Fibroblast of lung (primary cell): ENCODE data around the gene CLDN3. TPM values are rescaled to one million over a fixed set of nuclear protein-coding genes. Genes with fewer than 3 reads are reported as not detected.
A peak's percentile ranks its signal among the peaks of the same experiment; 100 is the strongest.

ENCODE experiments used
- DNase-seq, 2 donors: peaks; one replicate each; pipeline versions ENCODE4 v3.0.0 to v3.0.0-alpha.2; 2010; ENCODE audit warnings: low read depth in 2 of 2
- H2AFZ ChIP-seq: 2 replicates; pipeline ENCODE4 v1.5.1; 2012; ENCODE audit warnings: low read length, control low read depth, inconsistent platforms
- H3K27ac ChIP-seq: 2 replicates; pipeline ENCODE4 v1.5.1; 2011; ENCODE audit warnings: low read length, control low read depth; ENCODE audit not compliant: insufficient read depth
- H3K27me3 ChIP-seq: 2 replicates; pipeline ENCODE4 v1.5.1; 2011; ENCODE audit warnings: mild to moderate bottlenecking, low read length; ENCODE audit not compliant: control insufficient read depth, insufficient read depth
- H3K36me3 ChIP-seq: 2 replicates; pipeline ENCODE4 v1.5.1; 2011; ENCODE audit warnings: low read length; ENCODE audit not compliant: control insufficient read depth, insufficient read depth
- H3K4me1 ChIP-seq: 2 replicates; pipeline ENCODE4 v1.5.1; 2011; ENCODE audit warnings: low read length; ENCODE audit not compliant: control insufficient read depth, insufficient read depth; ENCODE audit errors: extremely low read depth
- H3K4me2 ChIP-seq: 2 replicates; pipeline ENCODE4 v1.5.1; 2011; ENCODE audit warnings: low read length, control low read depth; ENCODE audit not compliant: insufficient read depth; ENCODE audit errors: extremely low read depth
- H3K4me3 ChIP-seq, 4 experiments: fragments of 200-600 bp in 1 of 4; sonication (generic) in 1 of 4; replicated peaks in 1 of 4; 2 replicates each; pipeline ENCODE4 v1.5.1; 2011 to 2016; ENCODE audit warnings: low read length in 4 of 4, low read depth in 3 of 4, mild to moderate bottlenecking in 3 of 4, control low read depth in 2 of 4, inconsistent platforms in 1 of 4, mixed read lengths in 1 of 4; ENCODE audit not compliant: insufficient read depth in 1 of 4; ENCODE audit errors: control extremely low read depth in 1 of 4
- H3K79me2 ChIP-seq: 2 replicates; pipeline ENCODE4 v1.5.1; 2012; ENCODE audit warnings: mild to moderate bottlenecking, low read length, inconsistent platforms; ENCODE audit not compliant: control insufficient read depth, insufficient read depth
- H3K9ac ChIP-seq: 2 replicates; pipeline ENCODE4 v1.5.1; 2011; ENCODE audit warnings: mild to moderate bottlenecking, low read length, control low read depth; ENCODE audit not compliant: insufficient read depth
- H3K9me3 ChIP-seq: 2 replicates; pipeline ENCODE4 v1.5.1; 2012; ENCODE audit warnings: low read depth, low read length; ENCODE audit not compliant: control insufficient read depth, insufficient read depth
- H4K20me1 ChIP-seq: 2 replicates; pipeline ENCODE4 v1.5.1; 2011; ENCODE audit warnings: low read length; ENCODE audit not compliant: control insufficient read depth, insufficient read depth; ENCODE audit errors: extremely low read depth
- CTCF ChIP-seq, 2 donors: IDR thresholded peaks in 1 of 2; conservative IDR thresholded peaks in 1 of 2; 1 replicate in 1 of 2; 2 replicates in 1 of 2; pipeline ENCODE4 v1.5.1; 2011 to 2012; ENCODE audit warnings: low read length in 2 of 2, control low read depth in 1 of 2, inconsistent platforms in 1 of 2, low read depth in 1 of 2, mild to moderate bottlenecking in 1 of 2
- EZH2 ChIP-seq: IDR thresholded peaks from 2 replicates; pipeline ENCODE4 v1.5.1; 2012; ENCODE audit warnings: low read length, control low read depth, mild to moderate bottlenecking; ENCODE audit errors: missing control alignments
- polyA plus RNA-seq, 2 donors: library from polyadenylated mRNA; depleted of rRNA in 1 of 2; stranded (reverse) in 1 of 2; unstranded in 1 of 2; fragments of >200 nt; gene quantifications; 2 replicates each; pipeline ENCODE4 v1.2.1, GENCODE V29; 2011 to 2012; ENCODE audit warnings: missing spikeins in 1 of 2
- total RNA-seq: library from RNA; depleted of rRNA; stranded (reverse); fragments of >200 nt; gene quantifications from 2 replicates; pipeline ENCODE4 v1.2.1, GENCODE V29; 2014

CLDN3 gene
- total and polyA plus RNA-seq, 2 donors (not counting 1 experiment from before 2014, with no cell fraction given) = not detected

GRCh38 chr7:73809467-73809951 lies 39.4 kb upstream of the CLDN3 start:
- H3K27ac ChIP-seq = no peak overlapping the region
- no peaks in the 10 kb centered on the region for H3K36me3 ChIP-seq
- no peaks in the 10 kb centered on the region for H3K9me3 ChIP-seq
- H4K20me1 ChIP-seq = no peaks in the 10 kb centered on the region
- DNase-seq = peak in 1 of 2 donors; percentile 7
- no peak overlapping the region for H2AFZ ChIP-seq
- H3K4me3 ChIP-seq = no peak overlapping the region
- H3K4me1 ChIP-seq = no peaks in the 10 kb centered on the region
- no peaks in the 10 kb centered on the region for H3K79me2 ChIP-seq
- no peak for TF ChIP-seq EZH2
- TF ChIP-seq CTCF (conservative IDR thresholded peaks at IDR 0.05 in 1 of 2, IDR thresholded peaks at IDR 0.05 in 1 of 2; ENCODE audit: low read depth in 1 of 2, low read length in 2 of 2) = no peak
- H3K27me3 ChIP-seq = no peaks in the 10 kb centered on the region
- no peak overlapping the region for H3K4me2 ChIP-seq
- no peak overlapping the region for H3K9ac ChIP-seq

GRCh38 chr7:73802459-73802858 lies 32.4 kb upstream of the CLDN3 start:
- no peak for DNase-seq

GRCh38 chr7:73801577-73801976 lies 31.5 kb upstream of the CLDN3 start:
- no peak overlapping the region for H3K27ac ChIP-seq
- no peaks in the 10 kb centered on the region for H3K79me2 ChIP-seq
- H4K20me1 ChIP-seq = no peaks in the 10 kb centered on the region
- H3K27me3 ChIP-seq = no peaks in the 10 kb centered on the region
- H3K4me3 ChIP-seq = no peak overlapping the region
- no peaks in the 10 kb centered on the region for H3K9me3 ChIP-seq
- no peak overlapping the region for H3K9ac ChIP-seq
- H3K4me2 ChIP-seq = no peak overlapping the region
- TF ChIP-seq EZH2 (no peak), CTCF (conservative IDR thresholded peaks at IDR 0.05 in 1 of 2, IDR thresholded peaks at IDR 0.05 in 1 of 2; ENCODE audit: low read depth in 1 of 2, low read length in 2 of 2) (no peak)
- no peak for DNase-seq
- H3K36me3 ChIP-seq = no peaks in the 10 kb centered on the region
- H3K4me1 ChIP-seq = no peaks in the 10 kb centered on the region
- H2AFZ ChIP-seq = no peak overlapping the region

More at GRCh38 chr7:73802459-73802858, 32.4 kb upstream of the CLDN3 start:
- Histone ChIP-seq H3K4me2 (no peak overlapping the region), H3K9me3 (no peaks in the 10 kb centered on the region), H3K4me3 (no peak overlapping the region), H2AFZ (no peak overlapping the region), H3K4me1 (no peaks in the 10 kb centered on the region), H4K20me1 (no peaks in the 10 kb centered on the region), H3K27ac (no peak overlapping the region), H3K9ac (no peak overlapping the region), H3K27me3 (no peaks in the 10 kb centered on the region), H3K36me3 (no peaks in the 10 kb centered on the region), H3K79me2 (no peaks in the 10 kb centered on the region)
- TF ChIP-seq EZH2 = no peak
- no peak for TF ChIP-seq CTCF (conservative IDR thresholded peaks at IDR 0.05 in 1 of 2, IDR thresholded peaks at IDR 0.05 in 1 of 2; ENCODE audit: low read depth in 1 of 2, low read length in 2 of 2)
